HepG2 (cell line): ENCODE measurements around the gene FHDC1. TPM values are rescaled to one million over a fixed set of nuclear protein-coding genes. Genes with fewer than 3 reads are reported as not detected.

Source experiments
- ATAC-seq: fragments of 200-7000 bp; cut with Tn5 transposase; 3 replicates; pipeline ENCODE4 v1.9.1; 2020; ENCODE audit warnings: mild to moderate bottlenecking, moderate library complexity
- BruUV-seq: library from RNA; stranded (reverse); fragments of 400-500 nt; replicated peaks from 2 replicates; lab custom pipeline; 2021; lab: Mats Ljungman, UMichigan
- CTCF ChIA-PET: fragments of 300-600 bp; formaldehyde crosslinking; extraction: SDS; loops from one replicate; lab custom pipeline; 2021; ENCODE audit warnings: low total read pairs, inconsistent platforms, low intra/inter-chr PET ratio; lab: Yijun Ruan, JAX
- POLR2A ChIA-PET: fragments of 350-600 bp; sonication (Branson Sonifier 250); formaldehyde crosslinking; loops from one replicate; lab custom pipeline; 2020; ENCODE audit warnings: antibody characterized with exemption, inconsistent platforms; lab: Yijun Ruan, JAX
- DNase-seq: peaks from one replicate; pipeline ENCODE4 v3.0.0-alpha.2; 2015; ENCODE audit warnings: low spot score
- FAIRE-seq: peaks from 3 replicates; lab custom pipeline; 2011; peaks lifted over from hg19 to GRCh38; lab: Jason Lieb, UNC
- H2AFZ ChIP-seq: one replicate; pipeline ENCODE4 v1.6.1; 2011; ENCODE audit warnings: low read length, inconsistent platforms
- H3K27ac ChIP-seq: fragments of 300-600 bp; 3 replicates; pipeline ENCODE4 v1.8.0; 2011; ENCODE audit warnings: mixed run types, mild to moderate bottlenecking, mixed read lengths, low read length, inconsistent platforms; ENCODE audit not compliant: insufficient read depth; ENCODE audit errors: extremely low read length
- H3K27me3 ChIP-seq, 2 experiments: fragments of 200-600 bp in 1 of 2; 2 replicates in 1 of 2; 3 replicates in 1 of 2; pipeline versions ENCODE4 v1.6.0 to v1.8.0; 2011; ENCODE audit warnings: low read length in 2 of 2, mild to moderate bottlenecking in 2 of 2, moderate library complexity in 2 of 2, inconsistent platforms in 1 of 2; ENCODE audit not compliant: insufficient read depth in 2 of 2, control insufficient read depth in 1 of 2
- H3K36me3 ChIP-seq, 2 experiments: fragments of 200-600 bp in 1 of 2; replicated peaks in 1 of 2; 2 replicates in 1 of 2; 3 replicates in 1 of 2; pipeline versions ENCODE4 v1.5.1 to v1.8.0; 2011; ENCODE audit warnings: low read length in 2 of 2, inconsistent platforms in 1 of 2; ENCODE audit not compliant: insufficient read depth in 2 of 2, control insufficient read depth in 1 of 2
- H3K4me1 ChIP-seq: 2 replicates; pipeline ENCODE4 v1.5.1; 2012; ENCODE audit warnings: low read length, inconsistent platforms; ENCODE audit not compliant: insufficient read depth
- H3K4me2 ChIP-seq: 2 replicates; pipeline ENCODE4 v1.6.0; 2011; ENCODE audit warnings: low read depth, low read length, inconsistent platforms
- H3K4me3 ChIP-seq, 3 experiments: fragments of 200-600 bp in 1 of 3; sonication (generic), shearing (Covaris generic) in 1 of 3; replicated peaks in 1 of 3; 2 replicates each; pipeline ENCODE4 v1.5.1; 2011 to 2016; ENCODE audit warnings: low read length in 3 of 3, inconsistent platforms in 2 of 3, low read depth in 2 of 3, mild to moderate bottlenecking in 2 of 3, control low read depth in 1 of 3, mixed read lengths in 1 of 3; ENCODE audit not compliant: insufficient read depth in 1 of 3
- H3K79me2 ChIP-seq: one replicate; pipeline ENCODE4 v1.6.1; 2011; ENCODE audit warnings: low read length, inconsistent platforms; ENCODE audit not compliant: insufficient read depth
- H3K9ac ChIP-seq: 2 replicates; pipeline ENCODE4 v1.6.0; 2011; ENCODE audit warnings: mild to moderate bottlenecking, low read depth, low read length, inconsistent platforms; ENCODE audit not compliant: insufficient read depth
- H3K9me3 ChIP-seq: 2 replicates; pipeline ENCODE4 v1.5.1; 2012; ENCODE audit warnings: mild to moderate bottlenecking, low read length
- H4K20me1 ChIP-seq: 2 replicates; pipeline ENCODE4 v1.6.0; 2011; ENCODE audit warnings: inconsistent platforms, mild to moderate bottlenecking, low read length, moderate library complexity; ENCODE audit not compliant: insufficient read depth
- ATRX ChIP-seq: sonication (generic); formaldehyde crosslinking; IDR thresholded peaks from 2 replicates; pipeline ENCODE4 v1.4.0; 2020; ENCODE audit warnings: missing genetic modification reagents, borderline replicate concordance
- CENPX ChIP-seq: sonication (generic); formaldehyde crosslinking; IDR thresholded peaks from 2 replicates; pipeline ENCODE4 v1.9.0; 2021; ENCODE audit warnings: mild to moderate bottlenecking, missing genetic modification reagents, moderate library complexity
- GATAD1 ChIP-seq: IDR thresholded peaks from 2 replicates; pipeline ENCODE4 v1.6.1; 2016; ENCODE audit warnings: missing genetic modification reagents, missing compliant biosample characterization
- KLF12 ChIP-seq: sonication (generic); formaldehyde crosslinking; IDR thresholded peaks from 2 replicates; pipeline ENCODE4 v1.4.0; 2020; ENCODE audit warnings: missing genetic modification reagents, borderline replicate concordance
- ZIK1 ChIP-seq: sonication (generic); formaldehyde crosslinking; IDR thresholded peaks from 2 replicates; pipeline ENCODE4 v1.5.0; 2020; ENCODE audit warnings: mild to moderate bottlenecking, low read depth, missing genetic modification reagents, borderline replicate concordance
- ZNF557 ChIP-seq: sonication (generic); formaldehyde crosslinking; IDR thresholded peaks from 2 replicates; pipeline ENCODE4 v1.4.0; 2020; ENCODE audit warnings: missing genetic modification reagents
- WGBS: methylation state at CpG from one replicate; pipeline ENCODE4 v1.1.6; 2017; ENCODE audit warnings: low lambda C conversion rate; 5-methylcytosine and 5-hydroxymethylcytosine counted together
- in situ Hi-C: cut with HindIII; loops from 2 replicates; pipeline ENCODE4 v1.10.0; 2017; ENCODE audit warnings: low pct_unique_long_range_greater_than_20kb; ENCODE audit not compliant: extremely low pct_ligation_motif_present
- intact Hi-C: fragments of 100-400 bp; cut with micrococcal nuclease; formaldehyde crosslinking; loops from one replicate; pipeline ENCODE4 v1.10.0; 2022; ENCODE audit not compliant: unreplicated experiment
- polyA plus RNA-seq, 8 experiments: library from polyadenylated mRNA; depleted of rRNA in 3 of 8; stranded (reverse) in 7 of 8; unstranded in 1 of 8; fragments of >200 nt; fragmentation: Illumina TruSeq in 4 of 8; extraction: Trizol in 4 of 8; gene quantifications; 2 replicates each; pipeline versions ENCODE4 v1.2.1 to v1.2.3, GENCODE V29; 2011 to 2016; ENCODE audit warnings: low read depth in 4 of 8, missing spikeins in 1 of 8, mixed read lengths in 1 of 8; ENCODE audit not compliant: insufficient read depth in 1 of 8
- total RNA-seq, 5 experiments: library from RNA; depleted of rRNA; stranded (reverse); fragments of >200 nt; fragmentation: Illumina TruSeq; extraction: Trizol; gene quantifications; 2 replicates each; pipeline ENCODE4 v1.2.3, GENCODE V29; 2016; ENCODE audit warnings: low read depth in 1 of 5
- TF ChIP-seq, protein P1 (sequence below): sonication (generic); formaldehyde crosslinking; IDR thresholded peaks from 2 replicates; pipeline ENCODE4 v1.4.0; 2020; ENCODE audit warnings: missing genetic modification reagents
- TF ChIP-seq, protein P2 (sequence below): fragments of 450-650 bp; IDR thresholded peaks from 2 replicates; pipeline ENCODE4 v1.6.1; 2017

The FHDC1 gene
- total and polyA plus RNA-seq, 2 of the 13 experiments (the other 11 are each of a cell fraction or from before 2014, with no cell fraction given), result 0.07 to 0.15 TPM

DNA sequence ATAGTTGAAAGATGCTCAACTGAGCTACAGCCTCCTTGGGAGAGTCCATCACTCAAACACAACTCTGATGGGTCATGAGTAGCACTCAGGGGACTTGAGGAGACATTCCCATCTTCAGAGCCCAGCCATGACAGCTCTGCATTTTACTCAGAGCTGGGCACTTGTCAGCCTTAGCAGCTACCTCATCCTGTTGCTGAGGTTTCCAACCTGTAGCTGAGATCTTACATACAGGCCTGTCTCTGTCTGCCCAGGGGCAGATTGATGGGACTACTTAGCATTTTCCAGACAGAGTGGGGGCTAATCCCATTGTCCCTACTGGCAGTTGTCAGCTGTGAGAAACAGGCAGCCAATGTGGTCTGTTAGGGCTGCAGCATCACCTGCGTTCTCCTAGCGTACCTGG, 3.5 kb downstream of the FHDC1 start:
- no peak for DNase-seq
- no peak overlapping the region for H3K27ac ChIP-seq
- 92% methylated on average over 2 of the region's 2 CpGs for WGBS
- no peaks in the 10 kb centered on the region for H3K79me2 ChIP-seq
- BruUV-seq, result no TSS peak
- intact Hi-C loops, result loop anchor here (5.0 kb wide), 1 partner anchor 188 kb away; no protein-coding TSS in a partner anchor
- H3K9me3 ChIP-seq, result no peaks in the 10 kb centered on the region
- H3K4me1 ChIP-seq, result peaks cover 18% of the 10 kb centered on the region
- CTCF ChIA-PET, result no interaction called here
- H2AFZ ChIP-seq, result no peak overlapping the region
- H3K27me3 ChIP-seq, result peaks cover 7 to 47% of the 10 kb centered on the region in 2 experiments; a peak in 4 of 5 replicates
- H3K9ac ChIP-seq, result no peak overlapping the region
- TF ChIP-seq, protein P1, sequence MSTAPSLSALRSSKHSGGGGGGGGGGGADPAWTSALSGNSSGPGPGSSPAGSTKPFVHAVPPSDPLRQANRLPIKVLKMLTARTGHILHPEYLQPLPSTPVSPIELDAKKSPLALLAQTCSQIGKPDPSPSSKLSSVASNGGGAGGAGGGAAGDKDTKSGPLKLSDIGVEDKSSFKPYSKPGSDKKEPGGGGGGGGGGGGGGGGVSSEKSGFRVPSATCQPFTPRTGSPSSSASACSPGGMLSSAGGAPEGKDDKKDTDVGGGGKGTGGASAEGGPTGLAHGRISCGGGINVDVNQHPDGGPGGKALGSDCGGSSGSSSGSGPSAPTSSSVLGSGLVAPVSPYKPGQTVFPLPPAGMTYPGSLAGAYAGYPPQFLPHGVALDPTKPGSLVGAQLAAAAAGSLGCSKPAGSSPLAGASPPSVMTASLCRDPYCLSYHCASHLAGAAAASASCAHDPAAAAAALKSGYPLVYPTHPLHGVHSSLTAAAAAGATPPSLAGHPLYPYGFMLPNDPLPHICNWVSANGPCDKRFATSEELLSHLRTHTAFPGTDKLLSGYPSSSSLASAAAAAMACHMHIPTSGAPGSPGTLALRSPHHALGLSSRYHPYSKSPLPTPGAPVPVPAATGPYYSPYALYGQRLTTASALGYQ (CRISPR knock-in tag), result no peak
- TF ChIP-seq ZIK1 (CRISPR knock-in tag) (no peak), ZNF557 (CRISPR knock-in tag) (no peak), GATAD1 (CRISPR knock-in tag) (no peak), ATRX (CRISPR knock-in tag) (no peak), KLF12 (CRISPR knock-in tag) (no peak), CENPX (CRISPR knock-in tag) (no peak)
- TF ChIP-seq, protein P2, sequence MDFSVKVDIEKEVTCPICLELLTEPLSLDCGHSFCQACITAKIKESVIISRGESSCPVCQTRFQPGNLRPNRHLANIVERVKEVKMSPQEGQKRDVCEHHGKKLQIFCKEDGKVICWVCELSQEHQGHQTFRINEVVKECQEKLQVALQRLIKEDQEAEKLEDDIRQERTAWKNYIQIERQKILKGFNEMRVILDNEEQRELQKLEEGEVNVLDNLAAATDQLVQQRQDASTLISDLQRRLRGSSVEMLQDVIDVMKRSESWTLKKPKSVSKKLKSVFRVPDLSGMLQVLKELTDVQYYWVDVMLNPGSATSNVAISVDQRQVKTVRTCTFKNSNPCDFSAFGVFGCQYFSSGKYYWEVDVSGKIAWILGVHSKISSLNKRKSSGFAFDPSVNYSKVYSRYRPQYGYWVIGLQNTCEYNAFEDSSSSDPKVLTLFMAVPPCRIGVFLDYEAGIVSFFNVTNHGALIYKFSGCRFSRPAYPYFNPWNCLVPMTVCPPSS, result no peak
- TF ChIP-seq, all 625 proteins: peak for 0
- FAIRE-seq, result no peak
- no peak overlapping the region for H3K4me3 ChIP-seq
- H3K4me2 ChIP-seq, result no peak overlapping the region
- in situ Hi-C loops, result no loop called here
- no peak for ATAC-seq
- no peaks in the 10 kb centered on the region for H4K20me1 ChIP-seq
- POLR2A ChIA-PET, result no interaction called here
- H3K36me3 ChIP-seq, result no peaks in the 10 kb centered on the region
